Hepatocyte (in vitro differentiated cells): ENCODE measurements around the gene INTS6.

Experiments used
- EZH2 ChIP-seq: fragments of 200-600 bp; sonication (generic); IDR thresholded peaks from 2 replicates; pipeline ENCODE4 v1.6.1; 2016; ENCODE audit warnings: antibody characterized with exemption, mild to moderate bottlenecking, borderline replicate concordance
- EZH2phosphoT487 ChIP-seq: fragments of 200-600 bp; sonication (generic); IDR thresholded peaks from one replicate; pipeline ENCODE4 v1.6.1; 2018; ENCODE audit warnings: antibody characterized with exemption, mild to moderate bottlenecking, low read depth, moderate library complexity; ENCODE audit not compliant: unreplicated experiment, severe bottlenecking
- TF ChIP-seq, protein P1 (sequence below): fragments of 200-600 bp; sonication (generic); IDR thresholded peaks from 2 replicates; pipeline ENCODE4 v1.5.1; 2016; ENCODE audit warnings: antibody characterized with exemption, mild to moderate bottlenecking; ENCODE audit not compliant: poor library complexity

DNA sequence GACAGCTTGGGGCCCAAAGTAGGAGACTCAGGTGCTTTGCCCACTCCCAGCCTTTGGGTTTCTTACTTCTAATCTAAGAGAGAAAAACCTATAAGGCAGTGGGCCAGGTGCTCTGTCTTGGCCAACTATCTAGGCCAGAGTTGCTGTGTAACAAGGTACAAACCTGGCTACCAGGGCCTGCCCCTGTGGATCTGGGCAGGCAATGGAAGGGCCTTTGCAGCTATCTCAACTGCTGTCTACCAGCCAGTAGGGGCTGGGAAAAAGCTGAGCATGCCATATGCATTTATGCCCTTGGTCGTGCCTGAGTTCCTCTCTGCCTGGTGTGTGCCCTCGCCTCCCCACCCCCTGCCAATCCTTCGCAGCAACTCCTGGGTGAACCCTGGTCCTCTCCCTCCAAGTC is 130.0 kb downstream of the INTS6 start:
- TF ChIP-seq, protein P1, sequence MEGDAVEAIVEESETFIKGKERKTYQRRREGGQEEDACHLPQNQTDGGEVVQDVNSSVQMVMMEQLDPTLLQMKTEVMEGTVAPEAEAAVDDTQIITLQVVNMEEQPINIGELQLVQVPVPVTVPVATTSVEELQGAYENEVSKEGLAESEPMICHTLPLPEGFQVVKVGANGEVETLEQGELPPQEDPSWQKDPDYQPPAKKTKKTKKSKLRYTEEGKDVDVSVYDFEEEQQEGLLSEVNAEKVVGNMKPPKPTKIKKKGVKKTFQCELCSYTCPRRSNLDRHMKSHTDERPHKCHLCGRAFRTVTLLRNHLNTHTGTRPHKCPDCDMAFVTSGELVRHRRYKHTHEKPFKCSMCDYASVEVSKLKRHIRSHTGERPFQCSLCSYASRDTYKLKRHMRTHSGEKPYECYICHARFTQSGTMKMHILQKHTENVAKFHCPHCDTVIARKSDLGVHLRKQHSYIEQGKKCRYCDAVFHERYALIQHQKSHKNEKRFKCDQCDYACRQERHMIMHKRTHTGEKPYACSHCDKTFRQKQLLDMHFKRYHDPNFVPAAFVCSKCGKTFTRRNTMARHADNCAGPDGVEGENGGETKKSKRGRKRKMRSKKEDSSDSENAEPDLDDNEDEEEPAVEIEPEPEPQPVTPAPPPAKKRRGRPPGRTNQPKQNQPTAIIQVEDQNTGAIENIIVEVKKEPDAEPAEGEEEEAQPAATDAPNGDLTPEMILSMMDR: no peak
- TF ChIP-seq EZH2 (no peak), EZH2phosphoT487 (no peak)
